Inferior parietal cortex (tissue), 1 donor: ENCODE measurements around the gene HOXA7.

Experiments
- DNase-seq: peaks from one replicate; pipeline ENCODE4 v3.0.0-alpha.2; 2016; ENCODE audit errors: extremely low spot score

The HOXA7 gene

DNA sequence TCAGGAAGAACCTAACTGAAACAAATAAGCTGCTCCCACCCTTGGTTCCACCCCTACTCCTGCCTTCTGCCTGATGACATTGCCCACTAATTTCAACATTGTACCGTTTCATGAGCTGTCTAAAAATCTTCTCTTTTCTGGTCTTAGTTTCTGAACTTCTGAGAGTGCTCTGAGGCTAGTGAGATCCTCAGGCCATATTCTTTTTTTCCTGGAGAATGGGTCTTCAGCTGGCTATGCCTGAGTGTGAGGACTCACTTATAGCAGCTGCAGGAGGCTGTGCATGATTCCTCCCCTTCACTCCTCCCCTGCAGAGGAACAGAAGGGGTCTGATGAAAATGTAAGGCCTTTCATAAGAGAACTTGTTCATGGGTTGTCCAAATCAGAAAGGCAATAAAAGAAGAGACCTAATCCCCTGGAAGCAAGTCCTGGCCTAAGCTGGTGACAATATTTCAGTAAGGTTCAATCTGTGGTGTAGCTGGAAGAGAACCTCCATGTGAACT lies 37.0 kb downstream of the HOXA7 start:
- no peak for DNase-seq

- no peak for DNase-seq
These were observed 37.9 kb downstream of the HOXA7 start for GRCh38 chr7:27118580-27118979.

- DNase-seq, result no peak
These were observed 38.5 kb downstream of the HOXA7 start for GRCh38 chr7:27117887-27118491.

DNA sequence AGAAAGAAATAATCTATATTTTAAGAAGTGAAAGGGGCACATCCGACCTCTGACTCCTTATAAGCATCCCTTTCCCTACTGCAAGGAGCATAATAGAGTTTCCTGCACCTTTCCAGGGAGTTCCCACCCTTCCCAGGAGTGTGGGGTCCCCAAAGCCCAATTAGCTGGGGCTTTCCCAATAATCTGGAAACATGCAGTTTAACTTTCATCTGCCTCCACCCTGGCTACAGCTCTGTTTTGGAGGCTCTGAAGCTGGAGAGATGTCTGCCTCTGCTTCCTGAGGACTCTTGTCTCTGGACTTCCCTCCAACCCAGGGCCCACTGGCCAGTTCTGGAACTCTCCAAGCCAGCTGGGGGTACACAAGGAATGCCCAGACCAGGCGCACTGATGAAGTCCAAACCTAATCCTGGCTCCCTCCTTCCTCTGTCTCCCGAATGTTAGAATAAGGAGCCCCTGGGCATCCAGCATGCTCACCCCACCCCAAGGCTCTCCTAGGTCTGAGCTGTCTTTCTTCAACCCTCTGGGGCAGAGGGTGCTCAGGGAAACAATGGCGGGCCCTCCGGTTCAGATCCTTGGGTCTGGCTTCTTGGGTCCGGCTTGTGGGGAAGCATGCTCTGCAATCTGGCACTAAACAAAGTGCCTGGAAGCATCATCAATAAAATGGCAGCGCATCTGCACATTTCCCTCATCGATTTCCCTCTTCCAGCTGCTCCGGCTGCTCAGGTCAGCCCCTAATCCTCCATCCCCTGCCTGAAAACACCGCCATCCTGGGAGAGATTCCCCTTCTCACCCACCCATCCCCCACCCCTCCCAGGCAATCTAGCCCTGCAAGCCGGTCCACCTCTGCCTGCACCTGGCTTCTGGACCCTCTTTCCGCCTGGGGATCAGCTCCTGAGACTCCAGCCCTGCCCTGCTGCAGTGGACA lies 39.3 kb downstream of the HOXA7 start:
- no peak for DNase-seq

DNA sequence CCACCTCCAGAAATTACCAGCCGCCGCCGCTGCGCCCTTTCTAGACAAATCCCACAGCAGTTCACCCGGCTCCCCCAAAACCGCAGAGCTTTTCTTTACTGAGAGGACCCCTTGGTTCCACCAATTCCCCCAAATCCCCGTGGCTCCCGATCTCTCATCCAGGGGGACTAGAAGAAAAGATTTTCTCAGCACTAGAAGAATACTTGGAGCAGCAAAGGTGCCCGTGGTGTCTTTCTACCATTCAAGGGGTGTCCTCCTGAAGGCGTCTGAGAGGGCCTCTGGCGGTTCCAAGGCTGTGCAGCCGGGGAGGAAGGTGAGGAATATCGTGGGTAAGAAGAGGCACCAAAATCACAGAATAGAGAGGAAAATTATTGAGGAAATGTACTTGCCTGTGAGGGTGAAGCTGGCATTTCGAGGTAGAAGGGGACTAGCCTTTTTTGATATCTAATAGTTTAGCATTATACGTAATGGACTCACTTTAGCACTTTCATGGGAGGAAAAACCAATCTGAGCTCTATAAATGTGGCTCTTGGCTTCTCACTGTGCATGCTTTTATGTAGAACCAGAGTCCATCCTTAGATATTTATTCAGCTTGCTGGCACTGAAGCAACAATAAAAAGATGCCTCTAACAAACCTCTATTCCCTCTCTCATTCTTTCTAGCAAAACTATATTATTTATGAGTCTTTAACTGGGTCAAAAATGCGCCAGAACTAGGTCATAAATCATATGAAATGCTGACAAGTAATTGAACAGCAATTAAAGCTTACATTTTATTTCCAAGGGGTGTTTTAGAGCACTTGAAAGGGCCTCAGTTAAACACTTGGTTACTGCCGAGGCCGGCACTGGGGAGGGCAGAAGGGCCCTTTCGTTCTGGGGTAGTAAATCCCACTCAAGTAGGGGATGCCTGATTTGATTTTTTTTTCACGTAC lies 40.2 kb downstream of the HOXA7 start:
- DNase-seq, result no peak

DNA sequence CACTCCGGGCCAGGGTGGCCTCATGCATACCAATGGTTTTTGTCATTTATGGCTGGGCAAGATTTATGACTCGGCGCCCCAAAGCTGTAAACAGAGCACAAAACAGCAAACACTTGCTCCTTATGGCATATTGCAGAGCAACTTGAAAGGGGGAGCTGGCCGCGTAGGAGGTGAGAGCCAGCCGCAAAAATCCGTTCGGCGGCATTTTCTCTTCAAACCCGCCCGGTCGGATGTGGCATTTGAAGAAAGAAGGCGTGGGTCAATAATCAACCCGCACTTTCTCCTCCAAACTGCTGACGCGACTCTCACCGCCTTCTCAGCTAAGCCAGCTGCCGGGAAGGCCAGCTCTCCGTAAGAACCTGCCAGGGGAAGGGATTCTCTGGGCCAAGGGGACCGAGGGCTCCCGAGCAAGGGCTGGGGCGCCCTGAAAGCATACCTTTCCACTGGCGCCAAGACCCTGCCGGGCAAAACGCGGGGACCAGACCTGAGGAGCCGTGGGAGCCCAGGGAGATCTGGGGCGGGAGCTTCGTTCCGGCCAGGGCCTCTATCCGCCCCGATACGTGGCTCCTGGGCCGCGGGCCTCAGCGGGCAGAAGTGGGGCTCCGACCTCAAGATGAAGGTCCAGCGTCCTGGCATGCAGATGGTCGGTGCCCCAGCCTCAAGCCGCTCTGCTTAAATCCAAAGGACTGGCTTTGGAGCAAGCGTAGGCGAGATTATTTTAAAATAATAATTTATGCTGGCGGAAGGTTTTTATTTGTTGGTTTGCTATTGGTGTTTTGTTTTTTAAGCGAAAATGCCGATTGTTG lies 41.1 kb downstream of the HOXA7 start:
- DNase-seq, result no peak

GRCh38 chr7:27114881-27115220 lies 41.6 kb downstream of the HOXA7 start:
- DNase-seq, result no peak

GRCh38 chr7:27113991-27114769 lies 42.3 kb downstream of the HOXA7 start:
- DNase-seq, result no peak

GRCh38 chr7:27112955-27113949 lies 43.2 kb downstream of the HOXA7 start:
- DNase-seq, result no peak

- no peak for DNase-seq
These were observed 44.1 kb downstream of the HOXA7 start for GRCh38 chr7:27112361-27112760.

GRCh38 chr7:27111751-27112277 lies 44.7 kb downstream of the HOXA7 start:
- DNase-seq, result no peak

GRCh38 chr7:27111042-27111750 lies 45.3 kb downstream of the HOXA7 start:
- DNase-seq, result no peak

- DNase-seq, result no peak
These were observed 46.1 kb downstream of the HOXA7 start for GRCh38 chr7:27110186-27111031.

DNA sequence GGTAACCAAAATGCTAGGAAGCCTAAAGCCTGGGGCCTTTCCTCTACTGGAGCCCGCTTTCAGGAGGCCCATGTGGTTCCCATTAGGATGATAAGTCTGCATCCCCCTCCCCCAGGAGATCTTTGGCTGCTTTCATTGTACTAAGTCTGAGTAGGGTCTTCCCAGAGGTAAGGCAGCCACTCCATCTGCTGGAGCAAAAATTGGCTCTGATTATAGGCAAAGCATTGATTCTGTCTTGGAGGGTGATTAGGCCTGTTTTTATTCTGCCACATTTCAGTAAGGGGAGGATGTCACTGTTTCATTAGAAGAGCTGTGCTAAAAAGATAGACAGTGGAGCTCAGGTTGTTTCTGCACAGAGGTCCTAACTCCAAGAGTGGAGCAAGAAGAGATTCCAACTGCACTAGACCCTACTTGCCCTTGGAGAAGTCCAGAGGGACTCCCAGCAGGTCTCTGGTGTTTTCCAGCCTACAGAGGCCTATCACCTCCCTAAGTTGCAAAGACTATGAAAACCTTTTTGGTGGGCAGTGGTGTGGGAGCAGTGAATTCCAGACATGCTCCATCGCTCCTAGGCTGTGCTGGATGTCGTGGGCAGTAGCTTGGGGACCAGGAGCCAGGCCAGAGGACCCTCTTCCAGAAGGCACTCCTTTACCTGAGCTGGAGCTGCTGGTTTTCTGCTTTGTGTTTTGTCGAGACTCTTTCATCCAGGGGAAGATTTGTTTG lies 46.8 kb downstream of the HOXA7 start:
- no peak for DNase-seq

DNA sequence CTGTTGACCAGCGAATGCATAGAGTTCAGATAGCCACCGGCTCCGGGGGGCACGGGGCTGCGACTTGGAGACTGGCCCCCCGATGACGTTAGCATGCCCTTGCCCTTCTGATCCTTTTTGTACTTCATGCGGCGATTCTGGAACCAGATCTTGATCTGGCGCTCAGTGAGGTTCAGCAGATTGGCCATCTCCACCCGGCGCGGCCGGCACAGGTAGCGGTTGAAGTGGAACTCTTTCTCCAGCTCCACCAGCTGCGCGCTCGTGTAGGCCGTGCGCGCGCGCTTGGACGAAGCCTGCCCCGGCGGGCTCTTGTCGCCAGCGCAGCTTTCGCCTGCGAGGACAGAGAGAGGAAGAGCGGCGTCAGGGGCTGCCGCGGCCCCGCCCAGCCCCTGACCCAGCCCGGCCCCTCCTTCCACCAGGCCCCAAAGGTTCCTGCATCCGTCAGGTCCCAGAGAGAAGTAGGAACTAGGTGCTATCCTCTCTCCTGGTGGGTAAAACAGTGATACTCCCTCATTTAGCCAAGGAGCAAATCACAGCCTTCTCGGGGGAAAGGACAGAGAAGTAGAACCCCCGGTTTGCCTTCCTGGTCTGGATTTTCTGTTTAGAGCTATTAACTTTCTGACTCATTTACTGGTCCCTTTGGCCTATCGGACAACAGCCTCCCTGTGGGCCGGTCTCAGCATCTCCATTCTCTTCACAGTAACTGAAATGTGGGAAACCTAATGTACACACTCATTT lies 47.9 kb downstream of the HOXA7 start:
- no peak for DNase-seq
